Measurements from ENCODE around the gene FRMPD3.

DNA sequence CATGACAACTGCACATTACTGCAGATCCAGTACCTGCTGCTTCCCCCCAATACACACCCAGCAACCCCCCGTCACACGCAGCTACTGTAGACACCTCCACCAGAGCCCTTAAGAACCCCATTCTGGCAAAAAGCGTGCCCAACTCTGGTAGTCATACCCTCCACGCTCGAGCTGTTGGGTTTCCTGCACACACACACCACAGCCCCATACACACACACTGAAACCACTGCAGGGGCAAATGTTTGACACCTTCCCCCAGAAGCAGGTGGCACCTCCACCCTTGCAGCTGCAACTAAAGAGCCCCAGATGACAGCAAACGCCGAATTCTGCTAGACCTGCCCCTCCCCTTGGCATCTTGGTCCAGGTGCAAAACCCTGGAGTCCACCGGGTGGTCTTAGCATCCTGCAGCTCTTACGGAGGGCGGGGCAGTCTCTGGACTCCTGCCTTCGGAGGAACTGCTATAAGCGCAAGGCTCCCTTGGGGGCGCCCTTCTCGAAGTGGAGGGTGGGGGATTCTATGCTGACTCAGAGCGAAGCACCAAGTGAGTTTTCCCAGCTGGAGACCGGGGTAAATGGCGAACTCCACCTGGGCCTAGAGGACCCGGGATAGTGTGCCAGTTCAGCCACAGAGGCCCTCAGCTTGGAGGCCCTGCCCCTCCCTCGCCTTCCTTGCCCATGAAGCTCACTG is 1.5 kb downstream of the FRMPD3 start:
- no peak for TF ChIP-seq POLR2AphosphoS5 (IDR thresholded peaks at IDR 0.05; ENCODE audit: low read depth, low read length)
- no peak for TF ChIP-seq SIN3A (IDR thresholded peaks at IDR 0.05; ENCODE audit: borderline replicate concordance, insufficient read depth, low read length)
